ENCODE results near the gene NCKAP1. TPM values are rescaled to one million over a fixed set of nuclear protein-coding genes. Genes with fewer than 3 reads are reported as not detected.
"Not testable (repeated sequence)": the region's sequence is repeated elsewhere in the genome, so short reads cannot be mapped to it uniquely, and the experiment has no call there.

NCKAP1 gene
- total RNA-seq, 4 donors from 2014 or later: 45.3 to 99.7 (median 74.3) TPM

DNA sequence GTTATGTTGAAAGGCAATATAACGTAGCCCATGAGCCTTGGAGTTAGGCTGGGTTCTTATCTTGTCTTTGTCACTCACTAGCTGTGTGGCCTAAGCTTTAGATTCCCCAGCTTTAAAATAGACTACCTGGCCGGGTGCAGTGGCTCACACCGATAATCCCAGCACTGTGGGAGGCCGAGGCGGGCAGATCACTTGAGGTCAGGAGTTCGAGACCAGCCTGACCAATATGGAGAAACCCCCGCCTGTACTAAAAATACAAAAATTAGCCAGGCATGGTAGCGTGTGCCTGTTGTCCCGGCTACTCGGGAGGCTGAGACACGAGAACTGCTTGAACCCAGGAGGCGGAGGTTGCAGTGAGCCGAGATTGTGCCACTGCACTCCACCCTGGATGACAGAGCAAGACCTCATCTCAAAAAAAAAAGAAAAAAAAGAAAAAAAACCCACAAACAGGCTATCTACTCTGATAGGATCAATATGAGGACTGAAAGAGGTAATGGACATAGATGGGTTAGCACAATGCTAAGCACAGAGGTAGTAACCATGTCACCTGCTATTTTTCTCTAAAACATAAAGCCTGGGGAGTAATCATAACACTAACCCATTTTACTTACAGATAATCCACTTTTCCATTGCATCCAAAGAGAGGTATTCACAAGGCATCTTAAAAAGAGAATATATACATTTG is 43.9 kb downstream of the NCKAP1 start:
- no peak for TF ChIP-seq POLR2AphosphoS5 (IDR thresholded peaks at IDR 0.05)
- no peak for TF ChIP-seq POLR2A (IDR thresholded peaks at IDR 0.05)
- no peak for TF ChIP-seq EP300 (IDR thresholded peaks at IDR 0.05; ENCODE audit: low read depth)
- TF ChIP-seq, protein P1, sequence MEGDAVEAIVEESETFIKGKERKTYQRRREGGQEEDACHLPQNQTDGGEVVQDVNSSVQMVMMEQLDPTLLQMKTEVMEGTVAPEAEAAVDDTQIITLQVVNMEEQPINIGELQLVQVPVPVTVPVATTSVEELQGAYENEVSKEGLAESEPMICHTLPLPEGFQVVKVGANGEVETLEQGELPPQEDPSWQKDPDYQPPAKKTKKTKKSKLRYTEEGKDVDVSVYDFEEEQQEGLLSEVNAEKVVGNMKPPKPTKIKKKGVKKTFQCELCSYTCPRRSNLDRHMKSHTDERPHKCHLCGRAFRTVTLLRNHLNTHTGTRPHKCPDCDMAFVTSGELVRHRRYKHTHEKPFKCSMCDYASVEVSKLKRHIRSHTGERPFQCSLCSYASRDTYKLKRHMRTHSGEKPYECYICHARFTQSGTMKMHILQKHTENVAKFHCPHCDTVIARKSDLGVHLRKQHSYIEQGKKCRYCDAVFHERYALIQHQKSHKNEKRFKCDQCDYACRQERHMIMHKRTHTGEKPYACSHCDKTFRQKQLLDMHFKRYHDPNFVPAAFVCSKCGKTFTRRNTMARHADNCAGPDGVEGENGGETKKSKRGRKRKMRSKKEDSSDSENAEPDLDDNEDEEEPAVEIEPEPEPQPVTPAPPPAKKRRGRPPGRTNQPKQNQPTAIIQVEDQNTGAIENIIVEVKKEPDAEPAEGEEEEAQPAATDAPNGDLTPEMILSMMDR (IDR thresholded peaks at IDR 0.05): no peak
- Histone ChIP-seq H3K9me3 (no peaks in the 10 kb centered on the region), H3K27ac (no peak overlapping the region), H3K4me1 (no peaks in the 10 kb centered on the region), H3K27me3 (no peaks in the 10 kb centered on the region), H3K4me3 (no peak overlapping the region), H3K36me3 (peaks cover 0 to 41% (median 9%) of the 10 kb centered on the region in 4 donors)
- intact Hi-C loops (cut with DNase I; ENCODE audit: low total_unique reads) (no loop called here), in situ Hi-C loops (cut with MboI; ENCODE audit: low pct_ligation_motif_present in 1 of 4, low pct_unique_long_range_greater_than_20kb in 1 of 4, low sequenced_read_pairs in 3 of 4) (loop anchor here in 3 of 4 donors (25.0 kb wide), 2 partner anchors 232 to 807 kb away; no protein-coding TSS in a partner anchor)
- 93 to 98% methylated on average over 7 to 13 of the region's 13 CpGs for WGBS, 2 donors (ENCODE audit: low coverage in 1 of 2)
- no peak for DNase-seq

DNA sequence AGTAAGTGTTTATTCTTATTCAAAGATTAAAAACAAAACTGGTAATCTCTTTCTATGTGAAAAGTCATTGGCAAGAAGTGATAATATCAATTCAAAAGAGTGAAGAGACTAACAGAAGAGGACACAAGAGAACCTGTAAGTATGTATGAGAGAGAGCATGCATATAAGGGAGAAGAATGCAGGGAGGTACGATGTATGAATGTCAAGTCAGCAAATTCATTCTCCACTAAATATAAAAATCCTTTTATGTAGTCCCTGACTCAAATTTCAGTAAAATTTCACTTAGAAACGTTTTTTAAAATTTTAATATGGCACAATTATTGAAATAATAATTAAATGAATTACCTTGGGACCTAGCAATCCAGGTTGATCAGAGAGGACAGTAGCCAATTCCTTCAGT is 55.3 kb downstream of the NCKAP1 start:
- H3K9me3 ChIP-seq: no peaks in the 10 kb centered on the region
- 46 to 47% methylated on average over 2 of the region's 2 CpGs for WGBS, 2 donors (ENCODE audit: low coverage in 1 of 2)
- H3K27ac ChIP-seq: no peak overlapping the region
- H3K4me3 ChIP-seq: no peak overlapping the region
- intact Hi-C loops (cut with DNase I; ENCODE audit: low total_unique reads) (no loop called here), in situ Hi-C loops (cut with MboI; ENCODE audit: low pct_ligation_motif_present in 1 of 4, low pct_unique_long_range_greater_than_20kb in 1 of 4, low sequenced_read_pairs in 3 of 4) (loop anchor here in 3 of 4 donors (10.0 to 25.0 kb wide), 4 partner anchors 198 to 796 kb away; no protein-coding TSS in a partner anchor)
- H3K36me3 ChIP-seq: peaks cover 0 to 22% (median 10%) of the 10 kb centered on the region in 4 donors
- no peak for DNase-seq
- H3K4me1 ChIP-seq: no peaks in the 10 kb centered on the region
- TF ChIP-seq, protein P1 (IDR thresholded peaks at IDR 0.05): no peak
- TF ChIP-seq EP300 (IDR thresholded peaks at IDR 0.05; ENCODE audit: low read depth) (no peak), POLR2A (IDR thresholded peaks at IDR 0.05) (no peak), POLR2AphosphoS5 (IDR thresholded peaks at IDR 0.05) (no peak)
- no peaks in the 10 kb centered on the region for H3K27me3 ChIP-seq

GRCh38 chr2:182981475-182981874 is 56.8 kb downstream of the NCKAP1 start:
- H3K9me3 ChIP-seq; H3K4me1 ChIP-seq; DNase-seq; intact Hi-C loops (cut with DNase I; ENCODE audit: low total_unique reads); H3K4me3 ChIP-seq; H3K27ac ChIP-seq; H3K27me3 ChIP-seq: not testable (repeated sequence)
- WGBS, 2 donors (ENCODE audit: low coverage in 1 of 2): 73 to 80% methylated on average over 1 to 4 of the region's 4 CpGs
- H3K36me3 ChIP-seq: peaks cover 0 to 32% (median 10%) of the 10 kb centered on the region in 4 donors
- in situ Hi-C loops (cut with MboI; ENCODE audit: low pct_ligation_motif_present in 1 of 4, low pct_unique_long_range_greater_than_20kb in 1 of 4, low sequenced_read_pairs in 3 of 4): loop anchor here in 3 of 4 donors (10.0 to 25.0 kb wide), 4 partner anchors 197 to 794 kb away; no protein-coding TSS in a partner anchor

GRCh38 chr2:182980652-182981051 is 57.6 kb downstream of the NCKAP1 start:
- DNase-seq: no peak
- TF ChIP-seq, protein P1 (IDR thresholded peaks at IDR 0.05): no peak
- TF ChIP-seq EP300 (IDR thresholded peaks at IDR 0.05; ENCODE audit: low read depth) (no peak), POLR2AphosphoS5 (IDR thresholded peaks at IDR 0.05) (no peak), POLR2A (IDR thresholded peaks at IDR 0.05) (no peak)
- intact Hi-C loops (cut with DNase I; ENCODE audit: low total_unique reads): no loop called here
- H3K27me3 ChIP-seq: no peaks in the 10 kb centered on the region
- H3K4me1 ChIP-seq: no peaks in the 10 kb centered on the region
- no peak overlapping the region for H3K27ac ChIP-seq
- peaks cover 0 to 34% (median 10%) of the 10 kb centered on the region in 4 donors for H3K36me3 ChIP-seq
- H3K9me3 ChIP-seq: no peaks in the 10 kb centered on the region
- 96 to 100% methylated on average over 1 of the region's 1 CpG for WGBS, 2 donors (ENCODE audit: low coverage in 1 of 2)
- no peak overlapping the region for H3K4me3 ChIP-seq
- in situ Hi-C loops (cut with MboI; ENCODE audit: low pct_ligation_motif_present in 1 of 4, low pct_unique_long_range_greater_than_20kb in 1 of 4, low sequenced_read_pairs in 3 of 4): loop anchor here in 3 of 4 donors (10.0 to 25.0 kb wide), 4 partner anchors 196 to 793 kb away; no protein-coding TSS in a partner anchor

Measured in transverse colon (tissue), 4 donors.